ENCODE data around the gene AFAP1L1.

GRCh38 chr5:149273237-149273636 is 1.6 kb downstream of the AFAP1L1 start:
- TF ChIP-seq GATA2 (IDR thresholded peaks at IDR 0.05; ENCODE audit: low read depth, low read length), result no peak
- no peak for TF ChIP-seq GATA3 (IDR thresholded peaks at IDR 0.05; ENCODE audit: low read depth, low read length)

Measured in SH-SY5Y (cell line).